ENCODE data around the gene USP14.
"Not testable (repeated sequence)": the region's sequence is repeated elsewhere in the genome, so short reads cannot be mapped to it uniquely, and the experiment has no call there.

USP14 gene

DNA sequence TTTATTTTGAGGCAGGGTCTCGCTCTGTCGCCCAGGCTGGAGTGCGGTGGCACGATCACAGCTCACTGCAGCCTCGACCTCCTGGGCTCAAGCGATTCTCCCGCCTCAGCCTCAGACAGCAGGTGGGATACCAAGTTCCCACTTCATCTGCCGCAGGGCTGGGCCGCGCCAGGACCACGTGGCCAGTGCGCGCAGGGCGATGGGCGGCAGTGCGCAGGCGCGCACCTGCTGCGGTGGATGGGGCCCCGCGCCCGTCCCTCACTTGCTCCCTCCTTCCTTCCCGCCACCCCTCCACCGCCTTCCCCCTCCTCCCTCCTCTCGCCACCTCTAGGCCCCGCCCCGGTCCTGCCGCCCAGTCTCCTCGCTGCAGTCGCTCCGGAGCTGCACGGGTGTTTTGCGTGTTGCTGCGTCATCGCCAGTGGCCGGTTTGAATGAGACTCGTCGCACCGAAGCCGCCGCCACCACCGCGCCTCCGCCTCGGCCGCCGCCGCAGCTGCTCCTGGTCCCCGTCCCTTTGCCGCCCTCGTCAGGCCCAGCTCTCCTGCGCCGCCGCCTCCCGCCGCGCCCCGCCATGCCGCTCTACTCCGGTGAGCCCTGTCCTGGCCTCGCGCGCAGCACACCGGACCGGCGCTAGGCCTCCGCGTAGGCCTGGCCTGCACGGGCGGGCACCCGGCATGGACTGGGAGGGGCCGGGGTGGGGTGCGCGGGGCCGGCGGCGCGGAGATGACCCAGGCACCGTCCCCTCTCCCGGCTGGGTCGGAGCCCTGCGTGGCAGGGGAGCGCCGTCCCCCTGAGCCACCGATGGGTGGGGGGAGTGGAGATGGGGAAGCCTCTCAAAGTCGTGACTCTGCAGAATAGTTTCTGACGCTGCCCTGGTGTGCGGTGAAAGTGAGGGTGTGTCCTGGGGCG is at the start of gene USP14:
TSS of gene USP14 (plus strand) at position 430 of the 909 bp plus-strand sequence. CDS start at position 572, 142 bp downstream.
- peak; percentile 97 for DNase-seq (ENCODE audit: low read depth)

DNA sequence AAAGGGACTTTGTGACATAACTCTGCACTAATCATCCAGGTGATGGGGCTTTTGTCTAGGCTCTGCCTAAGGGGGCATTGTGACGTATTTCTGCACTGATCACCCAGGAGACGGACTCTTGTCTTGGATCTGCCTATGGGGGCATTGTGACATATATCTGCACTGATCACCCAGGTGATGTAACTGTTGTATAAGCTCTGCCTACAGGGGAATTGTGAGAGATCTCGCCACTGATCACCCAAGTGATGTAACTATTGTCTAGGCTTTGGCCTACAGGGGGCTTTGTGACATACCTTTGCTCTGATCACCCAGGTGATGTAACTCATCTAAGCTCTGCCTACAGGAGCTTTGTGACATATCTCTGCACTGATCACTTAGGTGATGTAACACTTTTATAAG is 49.7 kb upstream of the USP14 start:
- DNase-seq (ENCODE audit: low read depth), result not testable (repeated sequence)

DNA sequence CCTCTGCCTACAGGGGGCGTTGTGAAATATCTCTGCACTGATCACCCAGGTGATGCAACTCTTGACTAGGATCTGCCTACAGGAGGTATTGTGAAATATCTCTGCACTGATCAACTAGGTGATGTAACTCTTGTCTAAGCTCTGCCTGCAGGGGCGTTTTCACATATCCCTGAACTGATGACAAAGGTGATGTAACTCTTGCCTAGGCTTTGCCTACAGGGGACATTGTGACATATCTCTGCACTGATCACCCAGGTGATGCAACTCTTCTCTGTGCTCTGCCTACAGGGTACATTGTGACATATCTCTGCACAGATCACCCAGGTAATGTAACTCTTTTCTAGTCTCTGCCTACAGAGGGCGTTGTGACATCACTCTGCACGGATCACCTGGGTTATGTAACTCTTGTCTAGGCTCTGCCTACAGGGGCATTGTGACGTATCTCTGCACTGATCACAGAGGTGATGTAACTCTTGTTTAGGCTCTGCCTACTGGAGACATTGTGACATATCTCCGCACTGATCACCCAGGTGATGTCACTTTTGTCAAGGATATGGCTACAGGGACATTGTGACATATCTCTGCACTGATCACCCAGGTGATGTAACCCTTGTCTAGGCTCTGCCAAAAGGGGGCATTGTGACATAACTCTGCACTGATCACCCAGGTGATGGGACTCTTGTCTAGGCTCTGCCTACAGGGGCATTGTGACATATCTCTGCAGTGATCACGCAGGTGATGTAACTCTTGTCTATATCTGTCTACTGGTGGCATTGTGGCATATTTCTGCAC is 49.0 kb upstream of the USP14 start:
- not testable (repeated sequence) for DNase-seq (ENCODE audit: low read depth)

DNA sequence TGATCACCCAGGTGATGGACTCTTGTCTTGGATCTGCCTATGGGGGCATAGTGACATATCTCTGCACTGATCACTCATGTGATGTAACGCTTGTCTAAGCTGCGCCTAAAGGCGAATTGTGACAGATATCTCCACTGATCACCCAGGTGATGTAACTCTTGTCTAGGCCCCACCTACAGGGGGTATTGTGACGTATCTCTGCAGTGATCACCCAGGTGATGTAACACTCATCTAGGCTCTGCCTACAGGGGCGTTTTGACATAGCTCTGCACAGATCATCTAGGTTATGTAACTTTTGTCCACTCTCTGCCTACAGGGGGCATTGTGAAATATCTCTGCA is 48.5 kb upstream of the USP14 start:
- not testable (repeated sequence) for DNase-seq (ENCODE audit: low read depth)

DNA sequence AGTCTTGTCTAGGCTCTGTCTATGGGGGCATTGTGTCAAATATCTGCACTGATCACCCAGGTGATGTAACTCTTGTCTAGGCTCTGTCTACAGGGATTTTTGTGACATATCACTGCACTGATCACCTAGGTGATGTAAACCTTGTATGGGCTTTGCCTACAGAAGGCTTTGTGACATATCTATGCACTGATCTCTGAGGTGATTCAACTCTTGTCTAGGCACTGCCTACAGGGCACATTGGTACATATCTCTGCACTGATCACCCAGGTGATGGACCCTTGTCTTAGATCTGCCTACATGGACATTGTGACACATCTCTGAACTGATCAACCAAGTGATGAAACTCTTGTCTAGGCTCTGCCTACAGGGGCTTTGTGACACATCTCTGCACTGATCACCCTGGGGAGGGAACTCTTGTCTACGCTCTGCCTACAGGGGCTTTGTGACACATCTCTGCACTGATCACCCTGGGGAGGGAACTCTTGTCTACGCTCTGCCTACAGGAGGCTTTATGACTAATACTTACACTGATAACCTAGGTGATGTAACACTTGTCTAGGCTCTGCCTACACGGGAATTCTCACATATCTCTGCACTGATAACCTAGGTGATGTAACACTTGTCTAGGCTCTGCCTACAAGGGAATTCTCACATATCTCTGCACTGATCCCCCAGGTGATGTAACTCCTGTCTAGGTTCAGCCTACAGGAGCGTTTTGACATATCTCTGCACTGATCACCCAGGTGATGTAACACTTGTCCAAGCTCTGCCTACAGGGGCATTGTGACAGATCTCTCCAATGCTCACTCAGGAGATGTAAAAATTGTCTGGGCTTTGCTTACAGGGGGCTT is 47.8 kb upstream of the USP14 start:
- not testable (repeated sequence) for DNase-seq (ENCODE audit: low read depth)

DNA sequence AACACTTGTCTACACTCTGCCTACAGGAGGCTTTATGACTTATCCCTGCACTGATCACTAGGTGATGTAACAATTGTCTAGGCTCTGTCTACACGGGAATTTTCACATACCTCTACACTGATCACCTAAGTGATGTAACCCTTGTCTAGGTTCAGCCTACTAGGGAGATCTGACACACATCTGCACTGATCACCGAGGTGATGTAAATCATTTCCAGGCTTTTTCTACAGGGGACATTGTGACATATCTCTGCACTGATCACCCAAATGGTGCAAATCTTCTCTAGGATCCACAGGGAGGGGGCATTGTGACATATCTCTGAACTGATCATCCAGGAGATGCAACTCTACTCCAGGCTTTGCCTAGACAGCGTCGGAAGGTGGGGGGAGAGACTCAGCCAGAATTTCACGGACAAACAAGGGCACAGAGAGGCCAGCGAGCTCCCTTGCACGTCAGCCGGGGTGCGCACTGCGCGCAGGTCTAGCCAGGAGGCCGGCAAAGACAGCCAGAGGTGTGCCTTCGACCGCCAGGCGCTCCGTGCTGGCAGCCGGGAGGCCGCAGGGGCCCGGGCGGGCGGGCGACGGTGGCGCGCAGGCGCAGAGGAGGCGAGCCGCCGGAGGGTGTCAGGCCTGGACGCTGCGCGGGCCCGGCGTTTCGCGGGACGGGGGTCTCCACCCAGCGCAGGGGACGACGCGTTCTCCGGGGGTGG is 46.9 kb upstream of the USP14 start:
- peak; percentile 50 for DNase-seq (ENCODE audit: low read depth)

DNA sequence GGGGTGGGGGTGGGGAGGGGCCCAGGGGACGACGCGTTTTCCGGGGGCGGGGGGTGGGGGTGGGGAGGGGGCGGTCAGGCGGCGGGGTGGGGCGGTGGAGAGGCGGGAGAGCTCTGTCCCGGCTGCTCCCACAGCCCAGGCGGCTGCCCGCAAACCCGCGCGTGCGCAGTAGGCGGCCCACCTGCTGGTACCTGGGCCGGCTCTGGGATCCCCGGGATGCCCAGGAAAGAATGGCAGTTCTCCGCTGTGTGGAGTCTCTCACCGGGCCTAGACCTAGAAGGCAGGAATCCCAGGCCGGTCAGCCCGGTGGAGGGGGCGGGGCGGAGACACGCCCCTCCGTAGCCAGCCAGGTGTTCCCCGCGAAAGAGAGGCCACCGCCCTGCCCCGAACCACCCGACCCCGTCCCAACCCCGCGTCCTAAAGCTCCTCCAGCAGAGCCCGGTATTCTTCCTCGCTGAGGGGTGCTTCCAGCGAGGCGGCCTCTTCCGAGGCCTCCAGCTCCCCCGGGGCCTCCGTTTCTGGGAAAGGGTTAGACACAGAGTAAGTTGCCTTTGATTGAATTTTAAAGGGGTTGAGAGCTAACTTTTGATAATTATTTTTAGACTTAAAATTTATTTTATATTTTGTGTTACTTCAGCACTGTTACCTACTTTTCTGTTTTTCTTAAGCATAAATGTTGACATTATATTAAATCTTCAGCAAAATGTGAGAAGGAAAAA is 46.2 kb upstream of the USP14 start:
- DNase-seq (ENCODE audit: low read depth), result not testable (repeated sequence)

DNA sequence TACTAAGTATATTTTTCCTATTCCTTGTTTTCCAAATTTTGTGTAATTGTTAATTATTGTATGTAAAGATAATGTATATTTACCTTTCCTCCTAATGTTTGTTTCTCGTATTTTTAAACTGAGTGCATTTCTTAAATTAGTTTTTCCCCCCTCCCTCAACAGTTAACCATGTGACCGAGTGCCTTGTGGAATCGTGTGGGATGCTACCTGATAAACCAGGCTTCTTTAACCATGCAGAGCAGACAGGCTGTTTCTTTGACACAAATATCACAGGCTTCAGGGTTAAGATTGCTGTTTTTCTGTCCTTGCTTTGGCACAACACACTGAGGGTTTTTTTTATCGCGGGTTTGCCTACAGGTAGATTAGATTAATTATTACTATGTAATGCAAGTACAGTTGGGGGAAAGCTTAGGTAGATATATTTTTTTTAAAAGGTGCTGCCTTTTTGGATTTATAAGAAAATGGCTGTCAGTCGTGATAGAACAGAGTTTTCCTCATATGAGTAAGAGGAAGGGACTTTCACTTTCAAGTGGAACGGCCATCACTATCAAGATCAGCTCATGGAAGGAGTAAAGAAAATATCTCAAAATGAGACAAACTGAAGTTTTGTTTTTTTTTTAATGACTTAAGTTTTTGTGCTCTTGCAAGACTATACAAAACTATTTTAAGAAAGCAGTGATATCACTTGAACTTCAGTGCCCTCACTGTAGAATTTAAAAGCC is 37.7 kb upstream of the USP14 start:
- not testable (repeated sequence) for DNase-seq (ENCODE audit: low read depth)

DNA sequence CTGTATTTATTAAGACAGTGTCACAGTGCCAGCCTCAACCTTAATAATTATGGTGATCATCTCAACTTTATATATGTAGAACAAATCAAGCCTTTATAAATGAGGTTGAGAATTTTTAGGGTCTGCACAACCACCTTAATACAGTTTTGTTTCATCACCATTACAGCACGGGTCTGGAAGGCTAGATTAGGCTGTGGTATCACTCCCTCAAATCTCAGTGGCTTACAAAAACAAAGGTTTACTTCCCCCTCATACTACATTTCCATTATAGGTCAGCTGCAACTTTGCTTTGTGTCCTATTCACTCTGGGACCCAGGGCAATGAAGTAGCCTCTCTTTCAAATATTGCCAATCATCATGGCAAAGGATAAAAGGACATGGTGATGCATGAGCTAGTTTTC is 23.3 kb upstream of the USP14 start:
- DNase-seq (ENCODE audit: low read depth), result no peak

DNA sequence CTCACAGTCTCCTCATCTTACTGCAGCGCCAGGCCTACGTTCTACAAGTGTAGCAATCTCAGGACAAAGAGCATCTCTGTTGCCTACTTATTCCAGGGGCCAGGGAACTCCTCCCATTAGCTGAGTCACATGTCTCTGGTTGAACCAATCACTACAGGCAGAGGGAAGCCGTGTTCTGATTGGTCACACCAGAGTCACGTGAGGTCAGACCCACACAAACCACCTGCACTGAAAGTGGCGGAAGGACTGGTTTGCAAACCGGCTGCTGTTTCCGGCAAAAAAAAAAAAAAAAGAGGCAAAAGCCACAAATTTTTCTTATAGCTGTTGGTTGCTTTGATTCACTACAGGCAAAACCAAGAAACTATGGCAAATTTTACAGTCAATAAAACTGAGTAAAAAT is 21.9 kb upstream of the USP14 start:
- DNase-seq (ENCODE audit: low read depth), result peak; percentile 12

DNA sequence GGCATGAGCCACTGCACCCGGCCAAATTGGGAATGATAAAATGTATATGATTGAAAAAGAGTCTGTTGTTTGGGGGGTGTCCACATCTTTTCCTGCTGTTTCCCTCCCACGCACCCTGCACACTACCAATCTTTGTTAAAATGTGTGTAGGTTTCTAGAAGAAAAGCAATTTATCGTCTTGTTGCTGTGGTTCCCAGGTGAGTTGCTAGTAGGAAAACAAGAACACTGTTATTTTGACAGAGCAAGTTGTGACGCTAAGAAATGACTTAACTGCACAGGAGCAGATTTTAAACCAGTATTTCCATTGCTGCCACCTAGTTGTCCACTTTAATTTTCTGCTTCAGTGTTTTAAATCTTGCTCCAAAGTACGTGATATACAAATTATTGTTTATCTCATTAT is 21.0 kb upstream of the USP14 start:
- DNase-seq (ENCODE audit: low read depth), result no peak

DNA sequence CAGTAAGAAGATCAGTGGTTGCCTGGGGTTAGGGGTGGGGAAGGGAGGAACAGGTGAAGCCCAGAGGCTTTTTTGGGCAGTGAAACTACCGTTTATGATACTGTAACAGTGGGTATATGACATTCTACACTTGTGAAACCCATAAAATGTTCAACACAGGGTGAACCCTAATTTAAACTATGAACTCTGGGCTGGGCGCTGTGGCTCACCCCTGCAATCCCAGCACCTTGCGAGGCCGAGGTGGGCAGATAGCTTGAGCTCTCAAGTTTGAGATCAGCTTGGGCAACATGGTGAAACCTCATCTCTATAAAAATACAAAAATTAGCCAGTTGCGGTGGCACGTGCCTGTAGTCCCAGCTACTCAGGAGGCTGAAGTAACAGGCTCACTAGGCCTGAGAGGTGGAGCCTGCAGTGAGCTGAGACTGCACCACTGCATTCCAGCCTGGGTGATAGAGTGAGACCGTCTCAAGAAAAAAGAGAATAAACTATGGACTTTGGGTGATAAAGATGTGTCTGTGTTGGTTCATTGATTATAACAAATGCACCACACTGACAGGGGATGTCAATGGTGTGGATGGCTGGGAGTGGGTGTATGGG is 17.6 kb upstream of the USP14 start:
- no peak for DNase-seq (ENCODE audit: low read depth)

DNA sequence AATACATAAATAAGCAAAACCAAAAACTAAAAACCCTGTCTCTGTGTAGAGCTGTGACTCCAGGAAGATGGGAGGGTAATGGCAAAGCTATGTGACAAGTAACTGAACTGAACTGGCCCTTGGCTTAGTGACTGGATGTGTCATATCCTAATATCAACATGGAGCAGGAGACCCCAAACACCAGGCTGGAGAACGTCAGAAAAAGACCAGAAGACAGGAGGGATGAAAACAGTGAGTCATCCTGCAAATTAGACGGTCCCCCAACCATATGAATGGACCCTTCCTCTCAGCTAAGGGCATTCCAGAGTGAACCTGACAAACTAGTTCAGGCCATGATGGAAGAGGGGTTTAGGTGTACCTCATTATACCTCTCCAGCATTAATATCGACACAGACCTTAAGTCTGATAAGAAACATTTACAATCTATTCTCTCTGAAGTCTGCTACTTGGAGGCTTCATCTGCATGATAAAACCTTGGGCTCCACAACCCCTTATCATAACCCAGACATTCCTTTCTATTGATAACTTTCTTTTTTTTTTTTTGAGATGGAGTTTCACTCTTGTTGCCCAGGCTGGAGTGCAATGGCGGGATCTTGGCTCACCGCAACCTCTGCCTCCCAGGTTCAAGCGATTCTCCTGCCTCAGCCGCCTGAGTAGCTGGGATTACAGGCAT is 15.6 kb upstream of the USP14 start:
- DNase-seq (ENCODE audit: low read depth), result not testable (repeated sequence)

DNA sequence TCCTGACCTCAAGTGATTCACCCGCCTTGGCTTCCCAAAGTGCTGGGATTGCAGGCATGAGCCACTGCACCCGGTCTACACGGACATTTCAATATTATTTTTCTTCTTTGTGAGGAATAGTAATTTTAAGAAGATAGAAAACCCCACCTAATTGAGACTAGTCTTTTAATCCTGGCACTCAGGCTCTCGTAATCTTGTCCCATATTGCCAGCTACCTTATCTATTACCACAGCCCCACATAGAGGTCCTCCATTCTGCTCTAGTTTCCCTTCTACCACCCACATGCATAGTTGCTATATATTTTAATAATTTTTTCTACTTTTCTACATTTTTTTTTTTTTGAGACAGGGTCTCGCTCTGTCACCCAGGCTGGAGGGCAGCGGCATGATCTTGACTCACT is 9.5 kb upstream of the USP14 start:
- no peak for DNase-seq (ENCODE audit: low read depth)

DNA sequence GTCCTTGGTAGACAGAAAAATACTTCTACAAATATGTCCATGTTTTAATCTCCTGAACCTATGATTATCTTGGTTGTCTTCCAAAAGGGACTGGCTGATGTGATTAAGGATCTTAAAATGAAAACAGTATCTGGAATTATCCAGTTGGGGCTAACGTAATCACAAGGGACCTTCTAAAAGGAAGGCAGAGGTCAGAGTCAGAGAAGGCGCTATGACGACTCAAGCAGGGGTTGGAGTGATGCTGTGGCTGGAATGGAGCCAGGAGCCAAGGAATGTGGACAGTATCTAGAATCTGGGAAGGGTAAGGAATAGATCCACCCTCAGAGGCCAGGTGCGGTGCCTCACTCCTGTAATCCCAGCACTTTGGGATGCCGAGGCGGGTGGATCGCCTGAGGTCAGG is 4.2 kb upstream of the USP14 start:
- no peak for DNase-seq (ENCODE audit: low read depth)

DNA sequence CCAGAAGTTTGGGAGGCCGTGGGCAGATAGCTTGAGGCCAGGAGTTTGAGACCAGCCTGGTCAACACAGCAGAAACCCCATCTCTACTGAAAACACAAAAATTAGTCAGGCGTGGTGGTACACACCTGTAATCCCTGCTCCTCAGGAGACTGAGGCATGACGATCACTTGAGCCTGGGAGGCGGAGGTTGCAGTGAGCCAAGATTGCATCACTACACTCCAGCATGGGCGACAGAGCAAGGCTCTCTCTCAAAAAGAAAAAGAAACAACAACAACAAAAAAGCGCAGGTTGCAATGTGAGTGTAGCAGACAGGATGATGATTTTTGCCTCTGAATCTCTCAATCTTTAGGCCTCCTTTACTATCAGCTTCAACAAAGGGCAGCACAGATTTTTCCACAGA is 2.7 kb upstream of the USP14 start:
- DNase-seq (ENCODE audit: low read depth), result no peak

DNA sequence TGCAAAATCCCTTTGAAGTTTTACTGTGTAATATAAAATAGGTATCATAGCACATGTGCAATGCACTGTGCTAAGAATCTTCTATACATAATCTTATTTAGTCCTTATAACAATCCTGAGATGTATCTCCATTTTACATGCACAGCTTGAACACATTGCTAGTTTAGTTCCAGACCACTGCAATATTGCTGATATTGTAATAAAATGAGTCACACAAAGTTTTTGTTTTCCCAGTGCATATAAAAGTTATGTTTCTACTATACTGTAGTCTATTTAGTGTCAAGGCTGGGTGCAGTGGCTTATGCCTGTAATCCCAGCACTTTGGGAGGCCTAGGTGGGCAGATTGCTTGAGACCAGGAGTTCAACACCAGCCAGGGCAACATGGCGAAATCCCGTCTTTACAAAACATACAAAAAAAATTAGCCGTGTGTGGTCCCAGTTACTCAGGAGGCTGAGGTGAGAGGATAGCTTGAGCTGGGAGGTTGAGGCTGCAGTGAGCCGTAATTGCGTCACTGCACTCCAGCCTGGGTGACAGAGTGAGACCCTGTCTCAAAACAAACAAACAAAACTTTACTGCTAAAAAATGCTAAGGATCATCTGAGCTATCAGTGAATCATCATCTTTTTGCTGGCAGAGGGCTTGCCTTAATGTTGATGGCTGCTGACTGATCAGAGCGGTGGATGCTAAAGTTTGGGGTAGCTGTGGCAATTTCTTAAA is 1.7 kb upstream of the USP14 start:
- no peak for DNase-seq (ENCODE audit: low read depth)

DNA sequence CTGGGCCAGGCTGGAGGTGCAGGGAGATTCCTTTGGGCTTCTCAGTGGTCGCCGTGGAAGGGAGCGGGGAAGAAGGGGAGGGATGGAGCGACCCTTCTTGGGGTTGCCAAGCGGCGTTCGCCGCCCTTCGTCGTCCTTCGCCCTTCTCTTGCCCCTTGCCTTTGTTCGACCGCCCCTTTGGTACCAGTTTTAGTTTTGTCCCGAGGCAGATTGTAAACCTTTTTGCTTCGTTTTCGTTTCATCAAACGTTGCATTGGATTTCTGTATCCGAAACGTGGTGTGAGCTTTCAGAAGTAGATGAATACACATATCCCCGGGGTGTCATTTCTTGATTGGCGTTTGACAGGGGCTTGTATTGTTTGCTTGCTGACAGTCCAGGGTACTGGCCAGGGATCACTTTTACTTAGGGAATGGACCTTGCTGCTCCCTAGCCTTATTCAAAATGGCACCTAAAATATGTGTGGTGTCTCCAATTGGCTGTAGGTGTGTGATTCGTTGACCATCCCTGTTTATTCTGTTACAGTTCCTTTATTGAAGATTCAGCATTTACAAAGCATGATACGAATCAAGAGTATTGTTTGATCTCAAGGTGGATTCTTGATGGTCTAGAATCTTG is 788 bp downstream of the USP14 start:
- DNase-seq (ENCODE audit: low read depth), result no peak

Data from T-helper 22 cell (primary cell).